ENCODE data around the gene FOXM1.

DNA sequence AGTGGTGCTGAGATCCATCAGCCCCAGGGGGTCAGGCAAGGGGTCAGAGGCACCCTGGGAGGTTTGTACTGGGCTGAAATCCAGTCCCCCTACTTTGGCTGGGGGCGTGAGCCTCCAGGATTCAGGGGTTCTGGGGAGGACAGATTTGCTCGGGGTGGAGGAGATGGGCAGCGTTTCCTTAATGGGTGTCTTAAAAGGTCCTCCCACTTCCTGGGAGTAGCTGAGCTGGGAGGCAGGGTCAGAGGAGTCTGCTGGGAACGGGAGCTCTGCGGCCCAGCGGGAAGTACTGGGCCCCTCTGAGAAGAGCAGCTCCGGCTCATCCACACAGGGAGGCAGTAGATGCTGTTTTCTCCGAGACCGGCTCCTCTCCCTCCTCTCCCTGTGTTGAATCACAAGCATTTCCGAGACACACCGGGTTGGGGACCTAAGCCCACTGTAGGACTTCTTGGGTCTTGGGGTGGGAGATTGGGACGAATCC lies 18.0 kb downstream of the FOXM1 start:
- TF ChIP-seq FOXM1 (IDR thresholded peaks at IDR 0.05; ENCODE audit: borderline replicate concordance) (no peak), BHLHE40 (IDR thresholded peaks at IDR 0.05; ENCODE audit: borderline replicate concordance) (no peak), LEF1 (IDR thresholded peaks at IDR 0.05; ENCODE audit: borderline replicate concordance) (no peak), SP1 (IDR thresholded peaks at IDR 0.05) (no peak), NFRKB (IDR thresholded peaks at IDR 0.05) (no peak), HDGF (IDR thresholded peaks at IDR 0.05; ENCODE audit: borderline replicate concordance) (no peak), L3MBTL2 (conservative IDR thresholded peaks at IDR 0.05) (no peak), FOXA1 (IDR thresholded peaks at IDR 0.05) (no peak), CTBP1 (IDR thresholded peaks at IDR 0.05; ENCODE audit: borderline replicate concordance) (no peak)
